ENCODE data around the gene CTBP1.

GRCh38 chr4:1242506-1243450 is 6.2 kb downstream of the CTBP1 start:
- no peak for TF ChIP-seq CTCF (IDR thresholded peaks at IDR 0.05; ENCODE audit: insufficient read depth, low read length)
- TF ChIP-seq POLR2AphosphoS5 (IDR thresholded peaks at IDR 0.05; ENCODE audit: low read depth) = no peak
- no peak for TF ChIP-seq SPI1 (IDR thresholded peaks at IDR 0.05; ENCODE audit: borderline replicate concordance, low read depth)
- TF ChIP-seq REST (IDR thresholded peaks at IDR 0.05; ENCODE audit: insufficient replicate concordance, low read depth) = no peak
- TF ChIP-seq GABPA (IDR thresholded peaks at IDR 0.05; ENCODE audit: low read depth) = no peak
